ENCODE measurements around the gene NAV3. TPM values are rescaled to one million over a fixed set of nuclear protein-coding genes. Genes with fewer than 3 reads are reported as not detected.

The NAV3 gene
- total RNA-seq: 62.4 and 180 TPM in 2 replicates

DNA sequence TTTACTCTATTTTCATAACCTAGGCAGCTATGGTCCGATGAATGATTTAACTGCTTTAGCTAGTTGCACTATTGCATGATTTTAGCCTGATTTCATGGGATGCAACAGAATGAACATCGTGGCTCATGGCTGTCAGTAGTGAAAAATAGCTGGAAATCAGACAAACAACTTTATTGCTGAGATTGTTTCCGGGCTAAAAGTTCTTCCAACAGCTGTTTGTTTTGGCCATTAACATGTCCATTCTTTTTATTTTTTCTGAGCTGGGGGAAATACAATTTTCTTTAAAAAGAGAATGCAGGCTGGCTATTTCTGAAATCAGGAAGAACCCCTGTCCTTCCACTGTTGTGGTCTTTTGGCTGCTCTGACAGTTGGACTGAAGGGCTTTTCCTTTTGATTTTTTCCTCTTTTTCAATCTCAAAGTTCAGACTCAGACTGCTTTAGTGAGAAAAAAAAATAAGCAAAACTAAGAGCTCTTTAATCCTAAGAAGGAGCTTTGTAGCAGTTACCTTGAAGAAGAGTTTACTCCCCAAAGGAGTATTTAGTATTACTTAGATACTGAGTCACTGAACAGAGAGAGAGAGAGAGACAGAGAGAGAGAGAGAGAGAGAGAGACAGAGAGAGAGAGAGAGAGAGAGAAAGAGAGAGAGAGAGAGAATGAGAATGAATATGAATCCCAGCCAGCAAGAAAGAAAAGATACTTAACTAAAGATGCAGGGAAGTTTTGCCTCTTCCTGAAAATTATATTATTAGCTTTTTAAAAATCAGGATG, at the start of gene NAV3:
TSS of gene NAV3 (plus strand) at position 312 of the 769 bp plus-strand sequence. CDS start 568 bp downstream, outside the sequence.

Data from placental pericyte (primary cell).